NCI-H460 (cell line): ENCODE results near the gene RABAC1. TPM values are rescaled to one million over a fixed set of nuclear protein-coding genes. Genes with fewer than 3 reads are reported as not detected.
"Not testable (repeated sequence)": the region's sequence is repeated elsewhere in the genome, so short reads cannot be mapped to it uniquely, and the experiment has no call there.

Experiments used
- DNase-seq: peaks from one replicate; pipeline ENCODE4 v3.0.0-alpha.2; 2016; ENCODE audit warnings: low read depth; ENCODE audit errors: extremely low read depth
- total RNA-seq: library from RNA; depleted of rRNA; stranded (reverse); fragments of >200 nt; shearing (Covaris generic); gene quantifications from 2 replicates; pipeline ENCODE4 v1.2.3, GENCODE V29; 2014

Gene RABAC1
- total RNA-seq, 1 experiment from 2014 or later: 30.4 TPM

- no peak for DNase-seq
Measured at GRCh38 chr19:41919948-41920712, 39.0 kb downstream of the RABAC1 start.

GRCh38 chr19:41918653-41919244 lies 40.4 kb downstream of the RABAC1 start:
- DNase-seq: no peak

GRCh38 chr19:41918095-41918494 lies 41.0 kb downstream of the RABAC1 start:
- no peak for DNase-seq

GRCh38 chr19:41917676-41918075 lies 41.4 kb downstream of the RABAC1 start:
- no peak for DNase-seq

- DNase-seq: no peak
Measured at GRCh38 chr19:41915776-41916414, 43.2 kb downstream of the RABAC1 start.

DNA sequence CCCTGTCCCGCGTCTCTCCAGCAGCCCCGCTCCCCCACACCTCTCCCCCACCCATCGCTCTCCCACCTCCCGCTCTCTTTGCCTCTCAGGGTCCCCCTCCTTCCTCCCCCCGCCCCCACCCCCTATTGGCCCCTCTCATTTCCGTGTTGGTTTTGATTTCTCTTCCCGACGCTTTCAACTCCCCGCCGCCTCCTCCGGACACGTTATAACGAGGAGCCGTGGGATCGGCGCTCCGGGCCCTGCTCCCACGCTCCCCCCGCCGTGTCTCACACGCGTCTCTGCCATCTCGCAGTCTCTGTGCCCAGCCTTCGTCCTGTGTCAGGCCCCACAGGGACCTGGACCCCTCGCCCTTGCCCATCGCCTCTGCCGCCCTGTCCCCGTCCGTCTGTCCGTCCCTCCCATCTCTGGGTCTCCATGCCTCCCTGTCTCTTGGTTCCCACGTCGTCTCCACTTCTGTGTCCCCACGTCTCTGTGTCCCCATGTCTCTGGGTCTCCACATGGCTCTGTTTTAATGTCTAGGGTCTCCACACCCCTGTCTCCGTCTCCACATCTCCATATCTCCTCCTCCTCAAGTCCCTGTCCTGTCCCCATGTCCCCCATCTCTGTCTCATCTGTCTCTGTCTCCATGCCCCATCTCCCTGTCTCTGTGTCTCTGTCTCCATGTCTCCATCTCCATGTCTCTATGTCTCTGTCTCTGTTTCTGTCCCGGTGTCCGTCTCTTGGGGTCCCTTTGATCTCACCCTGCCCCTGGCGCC lies 43.9 kb downstream of the RABAC1 start:
- no peak for DNase-seq

DNA sequence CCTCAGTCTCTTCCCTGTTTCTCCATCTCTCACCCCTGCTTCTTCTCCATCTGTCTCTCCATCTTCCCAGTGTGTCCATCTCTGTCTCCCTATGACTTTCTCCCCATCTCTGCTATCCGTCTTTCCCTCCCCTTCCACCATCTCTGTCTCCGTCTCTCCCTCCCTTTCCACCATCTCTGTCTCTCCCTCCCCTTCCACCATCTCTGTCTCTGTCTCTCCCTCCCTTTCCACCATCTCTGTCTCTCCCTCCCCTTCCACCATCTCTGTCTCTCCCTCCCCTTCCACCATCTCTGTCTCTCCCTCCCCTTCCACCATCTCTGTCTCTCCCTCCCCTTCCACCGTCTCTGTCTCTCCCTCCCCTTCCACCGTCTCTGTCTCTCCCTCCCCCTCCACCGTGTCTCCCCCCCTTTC lies 44.7 kb downstream of the RABAC1 start:
- DNase-seq: not testable (repeated sequence)

GRCh38 chr19:41913538-41914423 lies 45.3 kb downstream of the RABAC1 start:
- DNase-seq: no peak

DNA sequence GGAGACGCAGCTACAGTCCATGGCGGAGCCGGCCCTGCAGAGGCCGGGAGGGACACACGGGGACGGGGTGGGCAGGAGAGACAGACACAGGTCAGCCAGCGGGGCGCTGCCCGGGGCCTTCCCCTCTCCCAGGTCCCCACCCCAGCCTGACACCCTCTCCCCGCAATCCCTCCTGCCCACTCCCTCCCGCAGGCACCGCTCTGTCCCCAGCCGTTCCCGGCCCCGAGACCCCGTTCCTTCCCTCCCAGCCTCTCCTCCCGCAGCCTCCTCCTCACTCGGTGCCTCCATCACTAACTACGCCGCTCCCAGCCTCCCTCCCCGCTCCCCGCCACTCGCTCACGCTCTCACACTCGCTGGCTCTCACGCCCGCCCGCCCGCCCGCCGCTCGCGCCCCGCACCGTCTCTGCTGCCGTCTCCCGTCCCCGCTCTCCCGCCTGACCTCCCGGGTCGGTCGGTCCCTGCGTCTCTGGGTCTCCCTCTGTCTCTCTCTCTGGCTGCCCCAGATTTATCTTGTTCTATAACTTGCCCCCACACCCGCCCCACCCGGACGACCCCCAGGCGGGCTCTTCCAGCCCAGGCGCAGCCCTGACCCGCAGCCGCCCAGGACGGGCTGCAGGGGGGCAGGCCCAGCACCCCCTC lies 46.1 kb downstream of the RABAC1 start:
- DNase-seq: no peak

GRCh38 chr19:41911889-41912731 lies 47.0 kb downstream of the RABAC1 start:
- DNase-seq: no peak

DNA sequence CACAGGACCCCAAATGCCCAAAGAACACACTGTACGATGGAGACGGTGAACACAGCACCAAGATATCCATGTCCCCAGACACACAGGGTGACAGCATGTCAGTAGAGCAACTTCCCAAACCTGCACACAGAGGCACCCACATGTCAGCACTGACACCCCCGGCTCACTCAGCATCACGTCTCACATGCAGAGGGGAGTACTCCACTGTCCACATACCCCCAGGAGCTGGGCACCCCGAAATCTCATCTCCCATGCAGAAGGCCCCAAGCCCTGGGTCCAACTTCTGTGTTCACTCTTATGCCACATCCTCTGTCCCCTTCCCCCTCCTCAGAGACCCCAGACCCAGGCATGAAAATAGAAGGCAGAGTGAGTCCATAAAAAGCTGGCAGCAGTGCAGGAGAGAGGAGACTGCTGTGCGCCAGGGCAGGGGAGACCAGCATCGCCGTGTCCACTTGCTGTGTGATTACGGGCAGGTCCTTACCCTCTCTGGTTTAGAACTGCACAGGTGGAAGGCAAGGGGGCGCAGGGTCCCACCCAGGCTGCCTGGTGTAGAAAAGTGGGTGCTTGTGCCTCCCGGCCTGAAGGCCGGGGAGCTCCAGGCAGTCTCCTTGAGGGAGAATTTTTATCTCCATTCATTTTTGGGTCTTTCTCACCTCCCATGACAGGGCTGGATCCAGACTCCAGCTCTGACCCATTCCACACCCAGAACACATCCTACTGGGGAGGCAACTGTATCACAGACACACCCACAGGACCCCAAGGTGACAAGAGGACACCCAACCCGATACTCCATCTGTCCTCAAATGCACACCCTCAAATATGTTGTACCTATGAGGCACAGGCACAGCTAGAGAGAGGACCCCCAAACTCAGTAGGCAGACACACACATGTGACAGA lies 47.9 kb downstream of the RABAC1 start:
- DNase-seq: no peak

GRCh38 chr19:41910240-41910991 lies 48.7 kb downstream of the RABAC1 start:
- DNase-seq: no peak

DNA sequence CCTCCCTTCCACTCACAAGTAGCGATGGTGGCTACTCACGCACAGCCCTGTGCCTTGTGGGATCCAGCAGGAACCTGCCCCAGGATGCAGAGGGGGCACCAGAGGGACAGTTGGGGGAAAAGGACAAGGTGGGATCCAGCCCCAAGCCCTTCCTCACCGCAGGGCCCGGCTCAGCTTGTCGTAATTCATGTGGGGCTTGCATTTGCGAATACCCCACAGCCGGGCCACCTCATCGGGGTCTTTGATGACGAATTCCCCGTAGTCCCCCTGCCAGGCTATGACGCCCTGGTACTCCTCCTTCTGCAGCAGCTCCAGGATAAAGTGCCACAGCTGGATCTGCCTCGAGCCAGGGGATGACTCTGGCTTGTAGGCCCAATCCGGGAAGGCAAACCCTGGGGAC lies 49.4 kb downstream of the RABAC1 start:
- no peak for DNase-seq

DNA sequence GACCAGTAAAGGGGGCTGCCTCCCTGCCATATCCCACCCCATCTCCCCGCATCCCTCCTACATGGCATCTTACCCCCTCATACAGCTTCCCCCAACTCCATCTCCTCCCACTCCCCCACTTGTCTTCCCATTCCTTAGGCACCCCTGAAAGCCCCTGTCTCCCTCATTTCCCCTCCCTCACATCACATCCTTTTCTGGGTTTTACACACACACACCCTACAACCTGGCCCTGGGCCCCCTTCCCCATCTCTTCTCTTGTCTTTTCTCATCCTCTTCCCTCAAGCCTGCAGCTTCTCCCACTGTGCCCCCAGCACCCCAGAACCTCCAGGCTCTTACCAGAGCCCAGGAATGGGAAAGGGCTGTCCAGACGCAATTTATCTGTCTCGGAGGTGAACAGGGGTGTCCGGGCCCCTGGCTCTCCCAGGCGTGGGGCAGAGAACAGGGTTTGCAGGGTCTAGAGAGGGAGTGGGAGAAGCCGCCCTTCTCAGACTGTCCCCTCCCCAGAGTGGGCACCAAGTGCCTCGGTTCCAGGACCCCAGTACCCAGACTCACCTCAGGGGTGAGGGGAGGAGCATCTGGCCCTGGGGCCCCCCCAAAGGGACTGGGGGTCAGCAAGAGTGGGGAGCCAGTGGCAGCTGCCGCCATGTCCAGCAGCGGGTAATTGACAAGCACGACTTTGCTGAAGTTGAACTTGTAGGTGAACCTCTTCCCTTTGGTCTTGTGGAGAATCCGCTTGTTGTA lies 50.2 kb downstream of the RABAC1 start:
- DNase-seq: no peak

- no peak for DNase-seq
Measured at GRCh38 chr19:41907994-41908615, 51.0 kb downstream of the RABAC1 start.
